Mesenchymal stem cell (in vitro differentiated cells and primary cell): ENCODE results near the gene HMGCS1.

Experiments
- DNase-seq: peaks from one replicate; pipeline ENCODE4 v3.0.0-alpha.2; 2013
- H2AFZ ChIP-seq: one replicate; pipeline ENCODE4 v1.6.1; 2013; ENCODE audit warnings: low read depth, mild to moderate bottlenecking, control low read depth, inconsistent platforms, low read length, moderate library complexity
- H2AK5ac ChIP-seq: 2 replicates; pipeline ENCODE4 v1.6.1; 2013; ENCODE audit warnings: low read length, moderate library complexity, mild to moderate bottlenecking, inconsistent platforms; ENCODE audit not compliant: severe bottlenecking
- H2BK120ac ChIP-seq: one replicate; pipeline ENCODE4 v1.6.1; 2013; ENCODE audit warnings: low read depth, mild to moderate bottlenecking, inconsistent platforms, low read length, moderate library complexity
- H2BK12ac ChIP-seq, 2 experiments: one replicate each; pipeline ENCODE4 v1.6.1; 2013; ENCODE audit warnings: inconsistent platforms in 2 of 2, low read length in 2 of 2, mild to moderate bottlenecking in 2 of 2, moderate library complexity in 2 of 2, control low read depth in 1 of 2
- H2BK15ac ChIP-seq: one replicate; pipeline ENCODE4 v1.6.1; 2013; ENCODE audit warnings: mild to moderate bottlenecking, low read depth, inconsistent platforms; ENCODE audit not compliant: poor library complexity, severe bottlenecking
- H2BK5ac ChIP-seq: 2 replicates; pipeline ENCODE4 v1.6.1; 2013; ENCODE audit warnings: low read depth, mild to moderate bottlenecking, low read length, control low read depth, inconsistent platforms; ENCODE audit not compliant: poor library complexity, severe bottlenecking
- H3K14ac ChIP-seq, 2 experiments: one replicate each; pipeline ENCODE4 v1.6.1; 2013; ENCODE audit warnings: inconsistent platforms in 2 of 2, low read length in 2 of 2, control low read depth in 1 of 2, mild to moderate bottlenecking in 1 of 2, moderate library complexity in 1 of 2
- H3K18ac ChIP-seq, 2 experiments: one replicate each; pipeline ENCODE4 v1.6.1; 2013; ENCODE audit warnings: inconsistent platforms in 2 of 2, low read length in 2 of 2, control low read depth in 1 of 2, low read depth in 1 of 2, mild to moderate bottlenecking in 1 of 2
- H3K23ac ChIP-seq, 2 experiments: one replicate each; pipeline ENCODE4 v1.6.1; 2013; ENCODE audit warnings: inconsistent platforms in 2 of 2, low read length in 2 of 2, mild to moderate bottlenecking in 2 of 2, moderate library complexity in 2 of 2, control low read depth in 1 of 2
- H3K27ac ChIP-seq: 2 replicates; pipeline ENCODE4 v1.5.1; 2013; ENCODE audit warnings: mild to moderate bottlenecking, moderate library complexity, low read length, control low read depth, inconsistent platforms; ENCODE audit not compliant: poor library complexity, severe bottlenecking
- H3K27me3 ChIP-seq, 2 experiments: 2 replicates each; pipeline versions ENCODE4 v1.6.1 to v1.7.0; 2013; ENCODE audit warnings: low read length in 2 of 2, mild to moderate bottlenecking in 2 of 2, moderate library complexity in 2 of 2, control low read depth in 1 of 2, inconsistent platforms in 1 of 2; ENCODE audit not compliant: control insufficient read depth in 1 of 2, insufficient read depth in 1 of 2
- H3K36me3 ChIP-seq, 2 experiments: 2 replicates each; pipeline versions ENCODE4 v1.6.1 to v1.7.0; 2013; ENCODE audit warnings: low read length in 2 of 2, control low read depth in 1 of 2, inconsistent platforms in 1 of 2, low read depth in 1 of 2, mild to moderate bottlenecking in 1 of 2; ENCODE audit not compliant: insufficient read depth in 2 of 2, control insufficient read depth in 1 of 2
- H3K4ac ChIP-seq, 2 experiments: one replicate each; pipeline ENCODE4 v1.6.1; 2013; ENCODE audit warnings: inconsistent platforms in 2 of 2, low read length in 2 of 2, mild to moderate bottlenecking in 2 of 2, moderate library complexity in 2 of 2, control low read depth in 1 of 2, low read depth in 1 of 2
- H3K4me1 ChIP-seq: 2 replicates; pipeline ENCODE4 v1.6.1; 2013; ENCODE audit warnings: low read depth, low read length, control low read depth; ENCODE audit not compliant: control insufficient read depth, insufficient read depth
- H3K4me2 ChIP-seq: 2 replicates; pipeline ENCODE4 v1.6.1; 2013; ENCODE audit warnings: low read length, mild to moderate bottlenecking, inconsistent platforms; ENCODE audit not compliant: poor library complexity, severe bottlenecking
- H3K4me3 ChIP-seq, 2 experiments: 2 replicates each; pipeline versions ENCODE4 v1.5.1 to v1.7.0; 2013; ENCODE audit warnings: low read length in 2 of 2, mild to moderate bottlenecking in 2 of 2, control low read depth in 1 of 2, low read depth in 1 of 2; ENCODE audit not compliant: insufficient read depth in 1 of 2
- H3K79me1 ChIP-seq: replicated peaks from 2 replicates; pipeline ENCODE4 v1.6.1; 2013; ENCODE audit warnings: mild to moderate bottlenecking, control low read depth, low read length, inconsistent platforms; ENCODE audit not compliant: poor library complexity, severe bottlenecking
- H3K9ac ChIP-seq: 2 replicates; pipeline ENCODE4 v1.7.0; 2013; ENCODE audit warnings: mild to moderate bottlenecking, low read length, moderate library complexity
- H3K9me3 ChIP-seq: 2 replicates; pipeline ENCODE4 v1.7.0; 2013; ENCODE audit warnings: mild to moderate bottlenecking, low read length; ENCODE audit not compliant: control insufficient read depth
- H4K8ac ChIP-seq: one replicate; pipeline ENCODE4 v1.6.1; 2013; ENCODE audit warnings: inconsistent platforms, mild to moderate bottlenecking, low read length, moderate library complexity
- H4K91ac ChIP-seq: one replicate; pipeline ENCODE4 v1.6.1; 2013; ENCODE audit warnings: mild to moderate bottlenecking, low read length, inconsistent platforms
- WGBS: methylation state at CpG from one replicate; pipeline ENCODE4 v1.1.7; 2013; ENCODE audit warnings: mixed read lengths; 5-methylcytosine and 5-hydroxymethylcytosine counted together

The HMGCS1 gene

DNA sequence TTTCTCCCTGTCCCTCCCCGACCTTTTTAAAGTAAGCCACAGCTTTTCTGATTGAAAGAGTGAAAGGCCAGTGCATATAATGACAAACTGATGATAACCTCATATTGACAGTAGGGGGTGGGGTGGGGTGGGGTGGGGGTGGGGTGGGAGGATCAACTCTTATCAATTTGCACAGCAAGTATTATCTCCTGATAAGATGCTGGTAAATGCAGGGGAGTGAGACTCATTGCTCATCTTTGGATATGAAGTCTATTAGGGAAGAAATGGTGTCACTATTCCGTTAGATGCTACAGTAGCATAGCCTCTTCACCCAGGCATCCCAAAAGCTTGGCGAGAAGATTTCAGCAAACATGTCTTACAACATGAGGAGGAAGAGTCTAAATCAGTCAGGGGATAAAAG is 38.9 kb upstream of the HMGCS1 start:
- Histone ChIP-seq H2BK12ac (no peak overlapping the region), H2AFZ (no peak overlapping the region), H3K9ac (no peak overlapping the region), H3K23ac (no peak overlapping the region), H3K36me3 (no peaks in the 10 kb centered on the region), H2BK120ac (no peak overlapping the region), H3K4me3 (no peak overlapping the region), H4K8ac (no peak overlapping the region), H2BK15ac (no peak overlapping the region), H3K27ac (no peak overlapping the region), H3K79me1 (no peaks in the 10 kb centered on the region), H3K14ac (no peak overlapping the region), H3K18ac (no peak overlapping the region), H3K27me3 (peaks cover 4 to 7% of the 10 kb centered on the region in 2 experiments), H4K91ac (no peak overlapping the region), H3K9me3 (no peaks in the 10 kb centered on the region), H3K4me2 (no peak overlapping the region), H3K4me1 (no peaks in the 10 kb centered on the region), H2BK5ac (no peak overlapping the region), H2AK5ac (no peak overlapping the region), H3K4ac (no peak overlapping the region)
- WGBS: 100% methylated on average over 2 of the region's 3 CpGs
- DNase-seq: no peak

DNA sequence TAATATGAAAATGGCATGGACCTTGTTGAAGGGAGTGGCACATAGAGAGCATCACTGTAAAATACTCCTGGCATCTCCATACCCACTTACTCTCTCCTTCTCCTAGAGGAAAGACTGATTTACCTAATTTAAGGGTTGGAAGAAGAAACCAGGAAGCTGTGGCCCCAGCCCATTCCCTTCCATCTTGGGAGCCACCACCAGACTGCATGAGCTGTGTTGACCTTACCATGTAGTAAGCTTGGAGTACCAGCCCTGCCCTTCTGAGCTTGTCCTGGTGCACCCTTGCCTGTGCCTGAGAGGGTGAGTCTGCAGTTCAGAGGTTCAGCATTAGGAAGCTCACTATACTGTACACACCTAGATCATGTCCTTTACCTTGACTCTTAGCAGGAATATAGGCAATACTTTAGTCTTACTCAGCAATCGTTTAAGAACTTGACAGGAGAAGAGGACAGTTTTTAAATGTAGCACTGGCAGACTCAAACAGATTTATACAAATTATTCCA is 35.7 kb upstream of the HMGCS1 start:
- H3K23ac ChIP-seq: no peak overlapping the region
- H2AK5ac ChIP-seq: no peak overlapping the region
- H3K79me1 ChIP-seq: no peaks in the 10 kb centered on the region
- no peak overlapping the region for H3K4me3 ChIP-seq
- no peak overlapping the region for H4K91ac ChIP-seq
- no peak overlapping the region for H3K9ac ChIP-seq
- 83% methylated on average over 1 of the region's 1 CpG for WGBS
- H3K18ac ChIP-seq: no peak overlapping the region
- no peak overlapping the region for H2AFZ ChIP-seq
- H3K4ac ChIP-seq: no peak overlapping the region
- peak overlapping the region in 1 of 2 experiments; percentile 71 for H3K14ac ChIP-seq
- H4K8ac ChIP-seq: no peak overlapping the region
- no peak overlapping the region for H3K4me2 ChIP-seq
- no peaks in the 10 kb centered on the region for H3K36me3 ChIP-seq
- no peak overlapping the region for H2BK12ac ChIP-seq
- H3K27ac ChIP-seq: no peak overlapping the region
- H3K9me3 ChIP-seq: no peaks in the 10 kb centered on the region
- H2BK15ac ChIP-seq: no peak overlapping the region
- H3K27me3 ChIP-seq: peaks cover 4 to 7% of the 10 kb centered on the region in 2 experiments
- H3K4me1 ChIP-seq: no peaks in the 10 kb centered on the region
- no peak overlapping the region for H2BK5ac ChIP-seq
- DNase-seq: no peak
- H2BK120ac ChIP-seq: no peak overlapping the region

DNA sequence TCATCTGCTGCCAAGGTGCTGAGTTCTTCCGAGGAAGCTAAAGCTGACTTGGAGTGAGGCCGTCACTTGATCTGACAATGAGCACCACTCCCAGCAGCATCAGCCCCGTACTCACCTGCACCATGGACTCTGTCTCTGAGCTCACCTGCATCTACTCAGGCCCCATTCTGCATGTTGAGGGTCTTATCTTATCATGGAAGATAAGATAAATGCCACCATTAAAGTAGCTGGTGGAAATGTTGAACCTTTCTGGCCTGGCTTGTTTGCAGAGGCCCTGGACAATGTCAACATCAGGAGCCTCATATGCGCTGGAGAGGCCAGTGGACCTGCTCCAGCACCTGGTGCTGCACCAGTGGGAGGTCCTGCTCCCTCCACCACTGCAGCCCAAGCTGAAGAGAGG is 35.0 kb upstream of the HMGCS1 start:
- Histone ChIP-seq H2AK5ac (no peak overlapping the region), H3K4ac (no peak overlapping the region), H3K9ac (no peak overlapping the region), H2AFZ (no peak overlapping the region), H2BK120ac (no peak overlapping the region), H3K14ac (no peak overlapping the region), H4K91ac (no peak overlapping the region), H3K36me3 (no peaks in the 10 kb centered on the region), H2BK5ac (no peak overlapping the region), H3K27me3 (peaks cover 4 to 7% of the 10 kb centered on the region in 2 experiments), H4K8ac (no peak overlapping the region), H3K4me2 (no peak overlapping the region), H3K23ac (no peak overlapping the region), H3K27ac (no peak overlapping the region), H2BK12ac (no peak overlapping the region), H3K9me3 (no peaks in the 10 kb centered on the region), H3K79me1 (no peaks in the 10 kb centered on the region), H3K4me3 (no peak overlapping the region), H3K18ac (no peak overlapping the region), H3K4me1 (no peaks in the 10 kb centered on the region), H2BK15ac (no peak overlapping the region)
- no peak for DNase-seq
- 74% methylated on average over 4 of the region's 4 CpGs for WGBS

DNA sequence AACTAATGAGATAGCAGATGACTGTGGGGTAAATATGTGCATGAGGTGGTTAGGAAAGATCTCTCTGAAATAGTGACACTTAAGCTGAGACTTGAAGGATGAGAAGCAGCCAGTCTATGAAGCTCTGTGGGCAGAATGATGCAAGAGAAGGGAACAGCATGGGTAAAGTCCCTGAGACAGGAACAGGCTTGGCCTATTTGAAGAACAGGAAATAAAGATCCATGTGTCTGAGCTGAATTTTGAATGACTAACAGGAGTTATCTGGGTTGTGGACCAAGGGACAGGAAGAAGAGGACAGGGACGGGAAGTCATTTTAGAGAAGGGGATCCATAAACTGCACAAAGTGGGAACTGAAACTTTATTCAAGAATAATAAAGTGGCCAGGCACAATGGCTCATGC is 25.6 kb upstream of the HMGCS1 start:
- H2BK5ac ChIP-seq: no peak overlapping the region
- no peak overlapping the region for H3K4me3 ChIP-seq
- no peak overlapping the region for H2BK120ac ChIP-seq
- no peak overlapping the region for H3K9ac ChIP-seq
- H3K27ac ChIP-seq: no peak overlapping the region
- no peak overlapping the region for H4K8ac ChIP-seq
- no peak overlapping the region for H3K18ac ChIP-seq
- no peak for DNase-seq
- no peak overlapping the region for H2AFZ ChIP-seq
- H2AK5ac ChIP-seq: no peak overlapping the region
- no peak overlapping the region for H4K91ac ChIP-seq
- no peaks in the 10 kb centered on the region for H3K79me1 ChIP-seq
- WGBS: 94% methylated on average over 1 of the region's 1 CpG
- H3K27me3 ChIP-seq: no peaks in the 10 kb centered on the region
- H3K23ac ChIP-seq: no peak overlapping the region
- H2BK12ac ChIP-seq: no peak overlapping the region
- no peak overlapping the region for H2BK15ac ChIP-seq
- H3K14ac ChIP-seq: no peak overlapping the region
- H3K9me3 ChIP-seq: peaks cover 26% of the 10 kb centered on the region
- no peak overlapping the region for H3K4ac ChIP-seq
- H3K4me2 ChIP-seq: no peak overlapping the region
- H3K36me3 ChIP-seq: no peaks in the 10 kb centered on the region
- H3K4me1 ChIP-seq: no peaks in the 10 kb centered on the region
